ENCODE results near the gene CDC42BPA. TPM values are rescaled to one million over a fixed set of nuclear protein-coding genes. Genes with fewer than 3 reads are reported as not detected.

The CDC42BPA gene
- total and polyA plus RNA-seq, 12 donors, result 7.4 to 73.8 (median 37.2) TPM

GRCh38 chr1:227033880-227034279 lies 284.4 kb downstream of the CDC42BPA start:
- Histone ChIP-seq H3K36me3 (replicated peaks in 1 of 2) (peaks cover 0 to 11% of the 10 kb centered on the region in 2 donors), H3K27me3 (no peaks in the 10 kb centered on the region), H3K27ac (no peak overlapping the region), H3K4me1 (replicated peaks in 1 of 2) (no peaks in the 10 kb centered on the region), H3K9me3 (replicated peaks in 1 of 3) (no peaks in the 10 kb centered on the region), H3K4me3 (no peak overlapping the region)
- DNase-seq, result no peak
- intact Hi-C loops (cut with DNase I), result no loop called here
- 67 to 98% (median 81%) methylated on average over 2 of the region's 2 CpGs for WGBS, 4 donors
- no peak for TF ChIP-seq CTCF (IDR thresholded peaks at IDR 0.05)
- TF ChIP-seq POLR2A (IDR thresholded peaks at IDR 0.05), result no peak

GRCh38 chr1:227032396-227032795 lies 285.9 kb downstream of the CDC42BPA start:
- intact Hi-C loops (cut with DNase I), result no loop called here
- no peaks in the 10 kb centered on the region for H3K9me3 ChIP-seq (replicated peaks in 1 of 3)
- no peaks in the 10 kb centered on the region for H3K4me1 ChIP-seq (replicated peaks in 1 of 2)
- WGBS, 4 donors, result 83 to 94% (median 87%) methylated on average over 3 of the region's 3 CpGs
- H3K36me3 ChIP-seq (replicated peaks in 1 of 2), result peaks cover 0 to 11% of the 10 kb centered on the region in 2 donors
- H3K27me3 ChIP-seq, result no peaks in the 10 kb centered on the region
- TF ChIP-seq CTCF (IDR thresholded peaks at IDR 0.05) (no peak), POLR2A (IDR thresholded peaks at IDR 0.05) (no peak)
- no peak for DNase-seq
- no peak overlapping the region for H3K4me3 ChIP-seq
- H3K27ac ChIP-seq, result no peak overlapping the region

GRCh38 chr1:227016990-227017389 lies 301.3 kb downstream of the CDC42BPA start:
- DNase-seq, result no peak
- H3K9me3 ChIP-seq (replicated peaks in 1 of 3), result no peaks in the 10 kb centered on the region
- H3K4me1 ChIP-seq (replicated peaks in 1 of 2), result no peaks in the 10 kb centered on the region
- peaks cover 0 to 22% of the 10 kb centered on the region in 2 donors for H3K36me3 ChIP-seq (replicated peaks in 1 of 2)
- TF ChIP-seq POLR2A (IDR thresholded peaks at IDR 0.05) (no peak), CTCF (IDR thresholded peaks at IDR 0.05) (no peak)
- 89 to 95% (median 93%) methylated on average over 3 of the region's 3 CpGs for WGBS, 4 donors
- no peak overlapping the region for H3K27ac ChIP-seq
- H3K4me3 ChIP-seq, result no peak overlapping the region
- H3K27me3 ChIP-seq, result no peaks in the 10 kb centered on the region
- intact Hi-C loops (cut with DNase I), result no loop called here

GRCh38 chr1:227010645-227011044 lies 307.6 kb downstream of the CDC42BPA start:
- Histone ChIP-seq H3K36me3 (replicated peaks in 1 of 2) (peaks cover 0 to 8% of the 10 kb centered on the region in 2 donors), H3K27me3 (no peaks in the 10 kb centered on the region), H3K9me3 (replicated peaks in 1 of 3) (no peaks in the 10 kb centered on the region), H3K27ac (no peak overlapping the region), H3K4me1 (replicated peaks in 1 of 2) (no peaks in the 10 kb centered on the region), H3K4me3 (no peak overlapping the region)
- no peak for DNase-seq
- 94 to 96% (median 95%) methylated on average over 5 of the region's 5 CpGs for WGBS, 4 donors
- intact Hi-C loops (cut with DNase I), result no loop called here
- TF ChIP-seq CTCF (IDR thresholded peaks at IDR 0.05) (no peak), POLR2A (IDR thresholded peaks at IDR 0.05) (no peak)
